CD4-positive, alpha-beta T cell treated with Interleukin-1 beta for 1 hour (primary cell): ENCODE measurements around the gene JPH2.
"Not testable (repeated sequence)": the region's sequence is repeated elsewhere in the genome, so short reads cannot be mapped to it uniquely, and the experiment has no call there.

Source experiments
- DNase-seq, 2 donors: peaks; one replicate each; pipeline ENCODE4 v3.0.0-alpha.2; 2020 to 2022

The JPH2 gene

DNA sequence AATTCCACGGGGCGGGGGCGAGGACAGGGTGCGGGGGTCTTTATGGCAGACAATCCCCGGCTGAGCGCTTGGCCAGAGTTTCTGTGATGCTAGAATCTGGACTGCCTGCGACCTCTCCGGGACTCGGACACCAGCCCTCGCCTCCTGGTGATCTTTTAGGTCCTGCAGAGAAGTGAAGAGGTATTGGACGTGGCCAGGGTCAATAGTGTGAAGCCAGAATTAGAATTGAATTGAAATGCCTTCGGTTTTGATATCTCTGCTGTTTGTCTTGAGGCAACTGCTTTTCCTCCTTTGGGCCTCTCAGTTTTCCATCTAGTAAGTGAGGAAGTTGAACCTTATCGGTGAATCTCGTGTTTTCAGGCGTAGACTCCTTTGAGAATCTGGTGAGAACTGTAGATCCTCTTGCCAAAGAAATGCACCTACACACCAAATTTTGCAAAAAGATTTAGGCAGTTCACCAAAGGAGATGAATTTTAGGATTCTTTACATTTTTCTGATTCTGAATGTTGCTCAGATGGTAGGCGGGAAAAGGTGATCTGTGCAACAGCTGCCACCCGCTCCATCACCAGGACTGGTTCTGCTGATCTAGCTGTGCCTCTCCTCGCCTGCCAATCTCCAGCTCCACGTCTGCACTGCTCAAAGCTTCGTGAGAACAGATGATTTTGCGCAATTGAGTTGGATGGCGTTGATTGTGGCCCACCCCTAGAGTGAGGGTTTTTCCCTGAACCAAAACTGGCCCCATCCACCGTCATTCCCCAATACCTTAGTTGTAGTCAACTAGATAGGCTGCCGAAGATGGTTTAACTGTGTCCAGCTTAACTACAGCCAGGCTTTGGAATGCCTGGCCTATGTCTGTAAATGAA, 24.4 kb upstream of the JPH2 start:
- peak; percentile 12 to 23 for DNase-seq

GRCh38 chr20:44210406-44211176, 23.6 kb upstream of the JPH2 start, which contains the start of gene OSER1:
Gene OSER1, minus strand, starts transcription at chr20:44210771. Its CDS starts 3,814 bp downstream, at chr20:44206957.
- peak; percentile 98 for DNase-seq

GRCh38 chr20:44209686-44210405, 22.9 kb upstream of the JPH2 start:
- DNase-seq, result no peak

DNA sequence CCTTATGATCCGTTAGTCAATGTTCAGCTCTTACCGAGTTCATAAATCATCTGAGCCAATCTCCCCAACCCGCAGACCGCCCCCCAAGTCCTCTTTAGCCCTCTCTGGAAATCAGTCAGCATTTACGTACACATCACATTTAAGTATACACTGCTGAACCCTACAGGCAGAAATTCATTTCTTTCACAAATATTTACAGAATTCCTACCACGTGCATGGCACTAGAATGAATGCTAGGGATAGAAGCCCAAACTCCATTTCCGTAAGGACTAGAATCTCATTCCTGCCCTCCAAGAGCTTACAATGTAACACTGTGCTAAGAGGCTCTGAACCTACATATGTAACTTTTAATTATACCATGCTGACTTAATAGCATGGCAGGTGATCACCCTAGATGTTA, 21.8 kb upstream of the JPH2 start:
- no peak for DNase-seq

GRCh38 chr20:44208165-44208564, 21.2 kb upstream of the JPH2 start:
- DNase-seq, result no peak

DNA sequence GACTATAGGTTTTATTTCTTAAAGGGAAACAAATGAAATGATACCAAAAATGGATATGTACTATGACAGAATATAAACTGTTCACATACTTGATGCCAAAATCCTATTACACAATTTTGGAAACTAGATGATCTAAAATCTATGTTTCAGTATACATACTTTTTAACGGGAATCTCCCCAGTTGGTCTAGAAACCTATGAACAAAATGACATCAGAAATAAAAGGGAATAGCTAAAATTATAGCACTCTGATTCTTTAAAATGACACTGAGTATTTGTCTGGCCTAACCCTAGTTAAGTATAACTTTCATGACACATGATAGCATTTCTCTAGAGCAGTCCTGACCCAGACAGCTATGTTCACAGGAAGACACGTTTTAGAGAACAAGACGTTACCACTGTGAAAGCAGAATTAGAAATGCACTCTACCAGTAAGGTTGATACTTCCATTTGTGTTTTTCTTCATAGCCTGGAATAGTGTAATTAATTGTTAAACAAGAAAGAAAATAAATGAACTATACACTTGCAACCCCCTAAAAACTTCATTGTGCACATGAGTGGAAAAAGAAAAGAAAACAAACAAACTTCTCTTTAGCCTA, 20.2 kb upstream of the JPH2 start:
- DNase-seq, result no peak

DNA sequence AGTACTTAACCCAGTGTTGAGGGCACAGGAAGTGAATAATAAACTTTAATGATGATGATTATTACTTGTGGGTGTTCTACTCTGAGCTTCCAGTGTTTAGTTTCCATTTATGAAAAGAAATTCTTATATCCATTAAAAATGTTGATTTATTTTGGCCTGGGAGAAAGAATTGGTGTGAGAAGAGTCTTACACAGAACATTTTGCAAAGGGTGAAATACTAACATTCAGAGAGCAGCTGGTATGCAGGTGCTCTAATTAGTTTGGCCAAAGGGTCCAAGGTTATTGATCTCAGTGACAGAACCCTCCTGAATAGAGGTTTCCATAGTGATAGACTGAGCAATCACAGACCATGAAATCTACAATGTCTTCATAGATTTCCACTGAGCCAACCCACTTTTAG, 19.1 kb upstream of the JPH2 start:
- DNase-seq, result no peak

- DNase-seq, result no peak
Observed at GRCh38 chr20:44204832-44205215, 17.8 kb upstream of the JPH2 start.

DNA sequence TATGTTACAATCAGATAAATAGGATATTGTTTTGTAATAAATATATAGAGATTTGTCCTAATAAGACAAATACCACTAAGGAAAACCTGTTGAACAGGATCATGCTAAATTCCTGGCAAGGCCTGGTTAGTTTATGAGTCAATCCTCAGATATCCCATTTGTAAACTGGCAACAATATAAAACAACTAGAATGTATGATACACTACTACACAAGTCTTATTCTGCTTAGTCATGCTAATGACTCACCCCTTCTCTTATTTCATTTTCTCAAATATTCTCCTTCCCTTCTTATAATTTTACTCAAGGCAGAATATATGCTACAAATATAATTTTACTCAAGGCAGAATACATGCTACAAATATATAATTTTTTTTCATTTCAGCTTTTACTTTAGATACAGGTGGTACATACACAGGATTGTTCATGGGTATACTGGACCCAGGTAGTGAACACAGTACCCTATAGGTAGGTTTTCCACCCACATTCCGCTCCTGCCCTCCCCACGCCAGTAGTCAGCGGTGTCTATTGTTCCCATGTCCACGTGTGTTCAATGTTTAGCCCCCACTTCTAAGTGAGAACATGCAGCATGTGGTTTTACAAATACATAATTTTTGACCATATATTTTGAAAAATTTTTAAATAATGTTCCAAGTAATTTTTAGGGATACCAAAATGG, 17.3 kb upstream of the JPH2 start:
- DNase-seq, result no peak

DNA sequence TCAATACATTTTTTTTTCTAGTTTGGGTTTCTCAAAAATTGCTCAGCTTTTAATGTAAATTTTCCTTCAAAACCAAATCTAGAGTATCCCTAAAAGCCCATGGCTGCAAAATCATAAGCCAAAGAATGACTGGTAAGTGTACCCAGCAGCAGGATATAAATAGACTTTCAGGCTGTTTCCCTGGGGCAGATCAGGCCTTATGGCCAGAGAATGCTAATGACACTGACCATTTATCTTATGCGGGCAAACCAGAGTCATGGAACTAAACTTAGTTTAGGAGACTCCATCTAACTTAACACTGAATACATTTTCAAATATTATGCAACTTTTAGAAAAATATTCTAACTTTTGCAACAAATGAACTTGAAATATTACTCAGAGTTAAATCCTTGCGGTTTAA, 16.2 kb upstream of the JPH2 start:
- DNase-seq, result no peak

DNA sequence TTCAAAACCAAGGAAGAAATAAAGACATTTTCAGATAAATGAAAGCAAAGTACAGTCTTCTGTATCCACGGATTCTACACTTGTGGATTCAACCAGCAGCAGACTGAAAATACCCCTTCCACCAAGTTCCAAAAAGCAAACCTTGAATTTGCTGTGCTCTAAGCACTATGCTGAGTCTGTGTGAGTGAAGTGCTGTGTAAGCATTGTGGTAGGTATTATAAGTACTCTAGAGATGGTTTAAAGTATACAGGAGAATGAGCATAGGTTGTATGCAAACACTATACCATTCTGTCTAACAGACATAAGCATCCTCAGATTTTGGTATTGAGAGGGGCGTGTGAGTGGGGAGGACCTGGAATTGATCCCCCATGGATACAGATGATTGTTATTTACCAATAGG, 14.0 kb upstream of the JPH2 start:
- no peak for DNase-seq

DNA sequence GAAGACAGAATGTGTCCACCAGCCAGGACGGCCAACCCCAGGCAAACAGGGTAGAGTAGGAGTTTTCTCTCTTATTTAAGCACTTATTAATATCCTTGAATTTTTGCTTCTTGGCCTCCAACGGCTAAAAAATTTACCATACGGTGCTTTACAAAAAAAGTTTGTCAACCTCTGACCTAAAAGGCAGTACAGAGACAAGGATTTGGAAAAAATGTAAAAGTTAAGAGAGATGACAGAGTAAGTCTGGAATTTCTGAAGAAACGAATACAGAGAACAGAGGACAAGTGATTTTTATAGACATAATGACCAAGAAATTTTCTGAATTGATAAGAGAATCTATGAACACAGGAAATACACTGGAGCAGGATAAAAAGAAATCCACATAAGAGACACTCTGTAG, 13.4 kb upstream of the JPH2 start:
- no peak for DNase-seq

DNA sequence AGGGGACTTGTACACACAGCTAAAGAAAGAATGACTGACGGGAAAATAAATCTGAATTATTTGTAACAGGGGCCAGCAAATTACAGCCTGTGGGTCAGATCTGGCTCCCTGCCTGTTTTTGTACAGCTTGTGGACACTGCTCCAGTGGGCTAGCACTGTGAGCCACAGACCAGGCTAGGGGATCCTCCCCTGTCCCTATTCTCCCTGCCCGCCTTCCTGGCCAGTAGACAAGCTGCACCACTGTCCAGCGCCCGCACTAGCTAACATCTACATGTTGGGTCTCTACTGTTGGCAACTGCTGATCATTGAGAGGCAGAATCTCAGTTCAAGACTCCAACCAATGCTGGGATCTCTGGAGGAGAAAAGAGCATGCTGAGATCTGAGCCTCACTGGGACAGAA, 12.9 kb upstream of the JPH2 start:
- DNase-seq, result no peak

DNA sequence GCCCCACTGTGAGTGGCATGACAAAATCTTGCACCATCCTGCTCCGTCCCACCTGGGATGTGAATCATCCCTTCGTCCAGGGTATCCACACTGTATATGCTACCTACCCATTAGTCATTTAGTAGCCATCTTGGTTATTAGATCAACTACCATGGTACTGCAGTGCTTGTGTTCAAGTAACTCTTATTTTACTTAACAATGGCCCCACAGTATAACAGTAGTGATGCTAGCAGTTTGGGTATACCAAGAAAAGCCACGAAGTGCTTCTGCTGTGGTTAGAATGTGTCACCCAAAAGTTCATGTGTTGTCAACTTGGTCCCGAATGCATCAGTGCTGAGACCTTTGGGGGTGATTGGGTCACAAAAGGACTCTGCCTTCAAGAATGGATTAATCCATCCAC, 11.9 kb upstream of the JPH2 start:
- no peak for DNase-seq

- DNase-seq, result no peak
Observed at GRCh38 chr20:44196271-44196670, 9.3 kb upstream of the JPH2 start.

GRCh38 chr20:44195605-44196004, 8.6 kb upstream of the JPH2 start:
- DNase-seq, result no peak

DNA sequence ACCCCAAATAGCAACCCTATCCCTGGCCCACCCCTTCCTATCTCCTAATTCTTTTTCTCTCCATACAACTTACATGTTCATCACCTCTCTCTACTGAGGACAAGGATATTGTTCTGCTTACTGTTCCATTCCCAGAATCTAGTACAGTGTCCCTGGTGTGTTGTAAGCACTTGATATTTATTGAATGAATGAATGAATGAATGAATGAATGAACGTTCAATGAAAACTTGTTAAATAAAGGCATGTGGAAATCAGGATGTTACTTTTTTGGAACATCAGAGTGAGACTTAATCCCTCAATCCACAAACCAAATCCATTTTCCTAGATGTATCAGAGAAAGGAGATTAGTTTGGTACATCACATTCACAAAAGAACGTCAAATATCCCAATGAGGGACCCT, 6.8 kb upstream of the JPH2 start:
- DNase-seq, result no peak

DNA sequence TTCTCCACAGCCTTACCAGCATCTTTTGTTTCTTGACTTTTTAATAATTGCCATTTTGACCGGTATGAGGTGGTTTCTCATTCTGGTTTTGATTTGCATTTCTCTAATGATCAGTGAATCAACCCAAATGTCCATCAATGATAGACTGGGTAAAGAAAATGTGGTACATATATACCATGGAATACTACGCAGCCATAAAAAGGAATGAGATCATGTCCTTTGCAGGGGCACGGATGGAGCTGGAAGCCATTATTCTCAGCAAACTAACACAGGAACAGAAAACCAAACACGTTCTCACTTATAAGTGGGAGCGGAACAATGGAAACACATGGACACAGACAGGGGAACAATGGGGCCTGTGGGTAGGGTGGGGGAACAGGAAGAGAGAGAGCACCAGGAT, 4.7 kb upstream of the JPH2 start:
- not testable (repeated sequence) for DNase-seq

GRCh38 chr20:44190197-44190852, 3.3 kb upstream of the JPH2 start:
- DNase-seq, result peak; percentile 19 to 55

DNA sequence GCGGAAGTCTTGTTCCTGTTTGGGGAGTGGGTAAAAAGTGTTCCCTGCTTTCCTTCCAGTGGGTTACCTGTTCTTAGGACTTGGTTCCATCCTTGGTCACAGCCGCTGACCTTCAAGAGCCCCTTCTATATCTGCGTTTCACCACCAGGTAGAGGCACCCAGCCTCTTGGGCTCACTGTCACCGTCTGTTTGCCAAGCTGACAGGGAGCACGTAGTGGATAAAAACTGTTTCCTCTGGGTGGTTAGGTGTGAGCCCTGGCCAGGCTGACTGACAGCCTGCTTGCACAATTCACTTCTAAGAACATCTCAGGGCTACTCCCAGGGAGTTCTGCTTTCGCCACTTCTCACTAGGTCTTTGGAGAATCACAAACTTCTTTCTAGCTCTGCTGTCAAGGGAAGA, 1.8 kb upstream of the JPH2 start:
- no peak for DNase-seq

DNA sequence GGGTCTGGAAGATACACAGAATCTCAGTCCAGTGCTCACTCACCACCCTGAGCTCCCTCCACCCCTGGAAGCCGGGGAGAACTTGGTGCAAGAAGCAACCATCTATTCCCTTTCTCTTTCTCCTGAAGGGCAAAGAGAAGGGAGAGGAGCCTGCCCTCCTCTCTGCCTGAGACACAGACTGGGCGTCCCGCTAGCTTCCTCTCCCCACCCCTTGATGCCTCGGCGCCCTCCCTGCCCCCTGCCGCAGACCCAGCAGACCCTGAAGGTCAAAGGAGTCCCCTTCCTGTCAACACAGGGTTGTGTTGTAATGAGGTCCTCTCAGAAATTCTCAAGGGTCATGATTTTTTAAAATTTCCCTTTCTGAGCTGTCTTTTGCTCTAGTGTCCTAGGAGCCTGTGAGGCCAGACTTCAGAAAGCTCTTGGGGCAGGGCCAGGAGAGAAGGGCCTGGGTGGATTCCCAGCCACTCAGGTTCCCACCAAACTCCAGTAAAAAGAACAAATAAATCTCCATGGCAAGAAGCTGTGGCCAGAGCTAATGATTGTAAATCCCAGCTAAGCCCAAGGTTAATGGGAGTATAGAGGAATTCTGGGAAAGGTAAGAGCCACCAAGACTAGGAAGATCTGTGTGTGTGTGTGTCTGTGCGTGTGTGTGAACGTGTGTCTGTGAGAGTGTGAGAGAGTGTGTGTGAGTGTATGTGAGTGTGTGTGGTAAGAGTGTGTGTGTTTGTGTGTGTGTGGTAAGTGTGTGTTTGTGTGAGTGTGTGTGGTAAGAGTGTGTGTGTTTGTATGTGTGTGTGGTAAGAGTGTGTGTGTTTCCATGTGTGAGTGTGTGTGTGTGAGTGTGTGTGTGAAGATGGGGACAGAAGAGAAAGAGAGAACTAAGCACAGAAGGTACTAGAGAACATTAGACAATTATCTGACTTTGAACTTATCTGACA, 1.1 kb upstream of the JPH2 start:
- no peak for DNase-seq
